Smooth muscle cell (in vitro differentiated cells): ENCODE data around the gene SLC29A3. TPM values are rescaled to one million over a fixed set of nuclear protein-coding genes. Genes with fewer than 3 reads are reported as not detected.

Experiments
- DNase-seq: peaks from one replicate; lab custom pipeline; 2025; ENCODE audit not compliant: unreplicated experiment; lab: John Stamatoyannopoulos, UW
- H2AFZ ChIP-seq: fragments of 200-600 bp; sonication (generic); 2 replicates; pipeline ENCODE4 v1.6.0; 2016; ENCODE audit warnings: antibody characterized with exemption, low read depth, mild to moderate bottlenecking
- H3F3A ChIP-seq: fragments of 200-600 bp; sonication (generic); 2 replicates; pipeline ENCODE4 v1.6.0; 2017; ENCODE audit warnings: antibody characterized with exemption, low read depth
- H3K27ac ChIP-seq: fragments of 200-600 bp; sonication (generic); 2 replicates; pipeline ENCODE4 v1.5.1; 2016; ENCODE audit warnings: low read depth, mild to moderate bottlenecking
- H3K27me3 ChIP-seq: fragments of 200-600 bp; sonication (generic); 2 replicates; pipeline ENCODE4 v1.6.1; 2016; ENCODE audit warnings: low read depth, mild to moderate bottlenecking
- H3K36me3 ChIP-seq: fragments of 200-600 bp; sonication (generic); 2 replicates; pipeline ENCODE4 v1.5.1; 2016; ENCODE audit warnings: low read depth
- H3K4me1 ChIP-seq: fragments of 200-600 bp; sonication (generic); 2 replicates; pipeline ENCODE4 v1.5.1; 2016; ENCODE audit warnings: low read depth
- H3K4me2 ChIP-seq: fragments of 200-600 bp; sonication (generic); 2 replicates; pipeline ENCODE4 v1.6.0; 2016; ENCODE audit warnings: mild to moderate bottlenecking
- H3K4me3 ChIP-seq: fragments of 200-600 bp; sonication (generic); 2 replicates; pipeline ENCODE4 v1.5.1; 2016; ENCODE audit warnings: mild to moderate bottlenecking
- H3K79me2 ChIP-seq: fragments of 200-600 bp; sonication (generic); 2 replicates; pipeline ENCODE4 v1.6.0; 2016; ENCODE audit warnings: low read depth, mild to moderate bottlenecking
- H3K9ac ChIP-seq: fragments of 200-600 bp; sonication (generic); 2 replicates; pipeline ENCODE4 v1.6.0; 2016; ENCODE audit warnings: low read depth
- H3K9me3 ChIP-seq: fragments of 200-600 bp; sonication (generic); replicated peaks from 2 replicates; pipeline ENCODE4 v1.5.1; 2016; ENCODE audit warnings: low read depth
- H4K20me1 ChIP-seq: fragments of 200-600 bp; sonication (generic); 2 replicates; pipeline ENCODE4 v1.6.0; 2016; ENCODE audit warnings: low read depth
- WGBS: methylation state at CpG from one replicate; pipeline ENCODE4 v1.1.7; 2016; ENCODE audit warnings: low lambda C conversion rate; 5-methylcytosine and 5-hydroxymethylcytosine counted together
- polyA plus RNA-seq: library from polyadenylated mRNA; unstranded; fragments of >200 nt; fragmentation: Nextera tagmentation; extraction: Ambion mirVana; gene quantifications from 2 replicates; pipeline ENCODE4 v1.2.1, GENCODE V29; 2016
- total RNA-seq: library from RNA; depleted of rRNA; stranded (reverse); fragments of >200 nt; gene quantifications from 2 replicates; pipeline ENCODE4 v1.2.3, GENCODE V29; 2014
- TF ChIP-seq, protein P1 (sequence below): fragments of 200-600 bp; sonication (generic); IDR thresholded peaks from 2 replicates; pipeline ENCODE4 v1.5.1; 2017; ENCODE audit warnings: borderline replicate concordance, mild to moderate bottlenecking, antibody characterized with exemption; ENCODE audit not compliant: insufficient read depth, poor library complexity, severe bottlenecking

Gene SLC29A3
- total and polyA plus RNA-seq, 2 experiments from 2014 or later = 2.9 to 4.8 TPM

DNA sequence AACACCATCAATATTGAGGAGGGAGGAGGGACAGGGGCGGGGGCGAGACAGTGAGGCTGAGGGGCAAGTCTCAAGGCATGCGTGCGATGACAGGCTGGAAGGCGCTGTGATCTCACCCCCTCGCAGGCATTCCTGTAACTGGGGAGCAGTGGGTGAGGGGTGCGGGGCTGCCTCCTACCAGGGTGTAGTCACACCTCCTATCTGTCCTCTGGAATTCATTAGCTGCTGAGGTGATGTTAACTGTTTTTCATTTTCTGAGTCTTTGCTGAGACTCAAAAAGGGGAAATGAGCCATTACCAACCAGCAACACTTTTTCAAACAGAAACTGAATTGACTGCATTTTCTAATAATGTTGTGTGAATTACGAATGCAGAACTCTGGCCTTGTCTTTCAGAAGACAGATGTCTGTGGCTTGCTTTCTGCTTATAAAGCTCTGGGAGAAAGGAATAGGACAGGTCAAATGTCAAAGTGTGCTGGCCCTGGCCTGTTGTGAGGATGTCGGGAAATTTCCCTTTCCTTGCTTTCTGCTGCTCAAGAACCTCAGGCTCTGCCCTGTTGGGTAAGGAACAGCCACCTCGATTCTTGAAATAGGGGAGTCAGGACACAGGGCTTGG, 53.9 kb downstream of the SLC29A3 start:
- Histone ChIP-seq H3K4me1 (peaks cover 3% of the 10 kb centered on the region), H3K79me2 (no peaks in the 10 kb centered on the region), H3K9me3 (no peaks in the 10 kb centered on the region), H3K36me3 (no peaks in the 10 kb centered on the region), H3K27me3 (peaks cover 11% of the 10 kb centered on the region), H2AFZ (no peak overlapping the region), H3K27ac (no peak overlapping the region), H3K4me3 (no peak overlapping the region), H4K20me1 (no peaks in the 10 kb centered on the region), H3F3A (no peaks in the 10 kb centered on the region), H3K9ac (no peak overlapping the region), H3K4me2 (no peak overlapping the region)
- WGBS = 85% methylated on average over 10 of the region's 10 CpGs
- DNase-seq = no peak
- TF ChIP-seq, protein P1, sequence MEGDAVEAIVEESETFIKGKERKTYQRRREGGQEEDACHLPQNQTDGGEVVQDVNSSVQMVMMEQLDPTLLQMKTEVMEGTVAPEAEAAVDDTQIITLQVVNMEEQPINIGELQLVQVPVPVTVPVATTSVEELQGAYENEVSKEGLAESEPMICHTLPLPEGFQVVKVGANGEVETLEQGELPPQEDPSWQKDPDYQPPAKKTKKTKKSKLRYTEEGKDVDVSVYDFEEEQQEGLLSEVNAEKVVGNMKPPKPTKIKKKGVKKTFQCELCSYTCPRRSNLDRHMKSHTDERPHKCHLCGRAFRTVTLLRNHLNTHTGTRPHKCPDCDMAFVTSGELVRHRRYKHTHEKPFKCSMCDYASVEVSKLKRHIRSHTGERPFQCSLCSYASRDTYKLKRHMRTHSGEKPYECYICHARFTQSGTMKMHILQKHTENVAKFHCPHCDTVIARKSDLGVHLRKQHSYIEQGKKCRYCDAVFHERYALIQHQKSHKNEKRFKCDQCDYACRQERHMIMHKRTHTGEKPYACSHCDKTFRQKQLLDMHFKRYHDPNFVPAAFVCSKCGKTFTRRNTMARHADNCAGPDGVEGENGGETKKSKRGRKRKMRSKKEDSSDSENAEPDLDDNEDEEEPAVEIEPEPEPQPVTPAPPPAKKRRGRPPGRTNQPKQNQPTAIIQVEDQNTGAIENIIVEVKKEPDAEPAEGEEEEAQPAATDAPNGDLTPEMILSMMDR = no peak

DNA sequence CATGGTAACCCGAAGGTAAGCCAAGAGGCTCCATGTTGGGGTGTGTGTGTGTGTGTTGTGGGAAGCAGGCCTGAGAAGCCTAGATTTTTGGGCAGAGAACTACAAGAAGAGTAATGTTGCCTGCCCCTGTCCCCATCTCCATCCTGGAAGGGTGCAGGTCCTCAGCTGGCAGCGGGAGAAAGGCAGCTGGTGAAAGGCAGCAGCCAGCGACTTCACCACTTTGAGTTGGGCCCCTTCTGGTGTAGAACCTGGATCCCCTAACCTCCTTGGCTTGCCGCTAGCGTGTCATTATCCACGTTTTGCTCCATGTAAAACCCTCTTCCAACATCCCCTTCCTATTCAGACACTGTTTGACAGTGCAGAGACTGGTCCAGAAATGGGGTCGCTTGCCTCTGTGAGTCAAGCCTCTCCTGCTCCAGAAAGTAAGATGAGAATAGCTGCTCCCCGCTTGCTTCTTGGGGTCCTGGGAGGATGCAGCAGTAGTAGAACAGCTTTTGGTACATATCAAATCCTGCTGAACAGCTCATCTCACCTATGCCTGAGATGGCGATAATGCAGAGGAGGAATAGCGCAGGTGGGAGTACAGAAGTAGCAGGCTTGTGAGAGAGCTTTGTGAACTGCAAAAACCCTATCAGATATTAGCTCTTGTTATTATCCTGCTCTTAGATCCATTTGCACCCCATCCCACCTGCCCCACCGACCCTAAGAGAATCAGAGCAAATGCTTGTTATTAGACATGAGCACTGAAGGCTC, 55.6 kb downstream of the SLC29A3 start:
- Histone ChIP-seq H3K27me3 (peaks cover 18% of the 10 kb centered on the region), H3K27ac (no peak overlapping the region), H2AFZ (no peak overlapping the region), H3K9me3 (no peaks in the 10 kb centered on the region), H4K20me1 (no peaks in the 10 kb centered on the region), H3F3A (no peaks in the 10 kb centered on the region), H3K4me1 (peaks cover 3% of the 10 kb centered on the region), H3K4me3 (no peak overlapping the region), H3K9ac (no peak overlapping the region), H3K36me3 (no peaks in the 10 kb centered on the region), H3K4me2 (no peak overlapping the region), H3K79me2 (no peaks in the 10 kb centered on the region)
- DNase-seq = no peak
- TF ChIP-seq, protein P1 = no peak
- WGBS = 86% methylated on average over 11 of the region's 11 CpGs

DNA sequence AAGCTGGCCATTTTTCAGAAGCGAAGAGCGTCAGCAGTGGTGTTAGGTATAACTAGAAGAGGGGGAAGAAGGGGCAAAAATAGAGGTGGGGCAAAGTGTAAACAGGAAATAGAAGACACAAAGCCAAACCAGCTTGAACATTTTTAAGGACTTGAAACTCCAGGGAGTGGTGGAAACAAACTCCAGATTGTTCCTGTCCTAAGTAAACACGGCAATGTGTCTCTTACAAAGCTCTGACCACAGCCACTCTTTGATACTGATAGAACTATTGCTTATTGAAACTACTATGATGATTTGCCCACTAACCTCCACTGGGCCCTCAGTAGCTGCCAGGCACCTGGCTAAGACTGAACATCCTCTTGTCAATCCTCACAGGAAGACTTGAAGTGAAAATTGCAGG, 56.9 kb downstream of the SLC29A3 start:
- DNase-seq = no peak
- H3K4me2 ChIP-seq = no peak overlapping the region
- H3K79me2 ChIP-seq = no peaks in the 10 kb centered on the region
- no peaks in the 10 kb centered on the region for H3K9me3 ChIP-seq
- H3K27ac ChIP-seq = no peak overlapping the region
- no peaks in the 10 kb centered on the region for H3F3A ChIP-seq
- no peaks in the 10 kb centered on the region for H4K20me1 ChIP-seq
- peaks cover 3% of the 10 kb centered on the region for H3K4me1 ChIP-seq
- H3K4me3 ChIP-seq = no peak overlapping the region
- H3K36me3 ChIP-seq = no peaks in the 10 kb centered on the region
- no peak overlapping the region for H3K9ac ChIP-seq
- TF ChIP-seq, protein P1 = no peak
- 80% methylated on average over 3 of the region's 3 CpGs for whole genome bisulfite sequencing
- no peak overlapping the region for H2AFZ ChIP-seq
- peaks cover 18% of the 10 kb centered on the region for H3K27me3 ChIP-seq
